IMR-90 (cell line): ENCODE measurements around the gene PCIF1. TPM values are rescaled to one million over a fixed set of nuclear protein-coding genes. Genes with fewer than 3 reads are reported as not detected.

Source experiments
- ATAC-seq: fragments of 200-7000 bp; cut with Tn5 transposase; 2 replicates; pipeline ENCODE4 v1.9.1; 2020; ENCODE audit warnings: low read depth, mild to moderate bottlenecking, moderate library complexity
- BruUV-seq: library from RNA; stranded (reverse); fragments of 400-500 nt; replicated peaks from 2 replicates; lab custom pipeline; 2021; lab: Mats Ljungman, UMichigan
- CTCF ChIA-PET: fragments of 300-600 bp; formaldehyde crosslinking; extraction: SDS; loops from one replicate; lab custom pipeline; 2021; ENCODE audit warnings: antibody characterized with exemption; lab: Yijun Ruan, JAX
- POLR2A ChIA-PET: fragments of 300-600 bp; sonication (Branson Sonifier 250); formaldehyde crosslinking; loops from one replicate; lab custom pipeline; 2022; ENCODE audit warnings: antibody characterized with exemption; ENCODE audit not compliant: unreplicated experiment; lab: Charles Lee
- DNase-seq: peaks from one replicate; pipeline ENCODE4 v3.0.0; 2013
- H2AFZ ChIP-seq: replicated peaks from 2 replicates; pipeline ENCODE3; 2013; ENCODE audit warnings: low read length, mild to moderate bottlenecking; ENCODE audit not compliant: poor library complexity
- H2AK5ac ChIP-seq: 2 replicates; pipeline ENCODE4 v1.6.1; 2013; ENCODE audit warnings: low read depth, low read length, inconsistent platforms
- H2AK9ac ChIP-seq: replicated peaks from 2 replicates; pipeline ENCODE3; 2013; ENCODE audit warnings: mild to moderate bottlenecking, low read depth, low read length, moderate library complexity; ENCODE audit not compliant: poor library complexity
- H2BK120ac ChIP-seq: 2 replicates; pipeline ENCODE4 v1.6.1; 2013; ENCODE audit warnings: low read depth, low read length, inconsistent platforms
- H2BK15ac ChIP-seq: 3 replicates; pipeline ENCODE4 v1.6.1; 2013; ENCODE audit warnings: low read depth, low read length, inconsistent platforms
- H2BK20ac ChIP-seq: 2 replicates; pipeline ENCODE4 v1.6.1; 2013; ENCODE audit warnings: low read depth, mild to moderate bottlenecking, inconsistent platforms, low read length, moderate library complexity
- H2BK5ac ChIP-seq: 2 replicates; pipeline ENCODE4 v1.6.1; 2013; ENCODE audit warnings: mild to moderate bottlenecking, low read depth, low read length, inconsistent platforms; ENCODE audit not compliant: poor library complexity, severe bottlenecking
- H3K14ac ChIP-seq: replicated peaks from 2 replicates; pipeline ENCODE4 v1.6.1; 2013; ENCODE audit warnings: low read depth, low read length, inconsistent platforms
- H3K18ac ChIP-seq: 2 replicates; pipeline ENCODE4 v1.6.1; 2013; ENCODE audit warnings: low read depth, low read length, control low read depth
- H3K23ac ChIP-seq: 2 replicates; pipeline ENCODE4 v1.6.1; 2013; ENCODE audit warnings: low read depth, low read length, inconsistent platforms
- H3K27ac ChIP-seq: 2 replicates; pipeline ENCODE4 v1.5.1; 2013; ENCODE audit warnings: mild to moderate bottlenecking, control low read depth, low read length; ENCODE audit not compliant: insufficient read depth
- H3K27me3 ChIP-seq: 2 replicates; pipeline ENCODE4 v1.6.1; 2013; ENCODE audit warnings: low read length; ENCODE audit not compliant: control insufficient read depth, insufficient read depth
- H3K36me3 ChIP-seq: 2 replicates; pipeline ENCODE4 v1.6.1; 2013; ENCODE audit warnings: low read length, mixed read lengths; ENCODE audit not compliant: control insufficient read depth, insufficient read depth
- H3K4ac ChIP-seq: 2 replicates; pipeline ENCODE4 v1.6.1; 2013; ENCODE audit warnings: low read depth, low read length, inconsistent platforms
- H3K4me1 ChIP-seq: 2 replicates; pipeline ENCODE4 v1.6.1; 2013; ENCODE audit warnings: low read length, mixed read lengths; ENCODE audit not compliant: control insufficient read depth, insufficient read depth
- H3K4me2 ChIP-seq: 2 replicates; pipeline ENCODE4 v1.6.1; 2013; ENCODE audit warnings: low read depth, mild to moderate bottlenecking, control low read depth, low read length, moderate library complexity
- H3K4me3 ChIP-seq: 2 replicates; pipeline ENCODE4 v1.5.1; 2013; ENCODE audit warnings: low read depth, mild to moderate bottlenecking, control low read depth, low read length, moderate library complexity; ENCODE audit not compliant: insufficient read depth
- H3K56ac ChIP-seq: 2 replicates; pipeline ENCODE4 v1.6.1; 2013; ENCODE audit warnings: low read length, inconsistent platforms; ENCODE audit not compliant: insufficient read depth; ENCODE audit errors: extremely low read depth
- H3K79me1 ChIP-seq, 2 experiments: 2 replicates each; pipeline ENCODE4 v1.6.1; 2013; ENCODE audit warnings: low read length in 2 of 2, inconsistent platforms in 1 of 2, low read depth in 1 of 2
- H3K9ac ChIP-seq: 2 replicates; pipeline ENCODE4 v1.6.1; 2013; ENCODE audit warnings: low read depth, low read length, control low read depth
- H3K9me1 ChIP-seq: 2 replicates; pipeline ENCODE4 v1.6.1; 2013; ENCODE audit warnings: low read length, inconsistent platforms; ENCODE audit not compliant: insufficient read depth
- H3K9me3 ChIP-seq: 2 replicates; pipeline ENCODE4 v1.6.1; 2013; ENCODE audit warnings: low read length; ENCODE audit not compliant: control insufficient read depth, insufficient read depth
- H4K20me1 ChIP-seq: 2 replicates; pipeline ENCODE4 v1.6.1; 2013; ENCODE audit warnings: low read length, inconsistent platforms; ENCODE audit not compliant: insufficient read depth
- H4K5ac ChIP-seq: 2 replicates; pipeline ENCODE4 v1.6.1; 2013; ENCODE audit warnings: mild to moderate bottlenecking, low read depth, low read length, control low read depth
- H4K8ac ChIP-seq, 2 experiments: 2 replicates each; pipeline ENCODE4 v1.6.1; 2013; ENCODE audit warnings: low read depth in 2 of 2, low read length in 2 of 2, control low read depth in 1 of 2, inconsistent platforms in 1 of 2
- H4K91ac ChIP-seq: 2 replicates; pipeline ENCODE4 v1.6.1; 2013; ENCODE audit warnings: low read depth, low read length, inconsistent platforms; ENCODE audit not compliant: insufficient read depth
- BHLHE40 ChIP-seq: fragments of 150-350 bp; IDR thresholded peaks from 2 replicates; pipeline ENCODE4 v1.6.1; 2016; ENCODE audit warnings: mild to moderate bottlenecking, low read depth, low read length
- CEBPB ChIP-seq: IDR thresholded peaks from 2 replicates; pipeline ENCODE4 v1.6.1; 2012; ENCODE audit warnings: low read depth, low read length, improper control_type of control experiment
- CHD1 ChIP-seq: IDR thresholded peaks from 2 replicates; pipeline ENCODE4 v1.6.1; 2012; ENCODE audit warnings: low read depth, low read length, improper control_type of control experiment
- MAZ ChIP-seq: IDR thresholded peaks from 2 replicates; pipeline ENCODE4 v1.6.1; 2012; ENCODE audit warnings: low read depth, mild to moderate bottlenecking, low read length, improper control_type of control experiment, moderate library complexity, borderline replicate concordance
- RAD21 ChIP-seq: IDR thresholded peaks from 2 replicates; pipeline ENCODE4 v1.6.1; 2012; ENCODE audit warnings: low read length, improper control_type of control experiment
- SMC3 ChIP-seq: fragments of 150-350 bp; IDR thresholded peaks from 2 replicates; pipeline ENCODE4 v1.6.1; 2016; ENCODE audit warnings: low read depth, mild to moderate bottlenecking, antibody characterized with exemption, low read length, moderate library complexity
- WGBS, 2 experiments: methylation state at CpG; one replicate each; pipeline versions ENCODE4 v1.1.5 to v1.1.7; 2013; ENCODE audit warnings: missing lambda C conversion rate in 2 of 2; ENCODE audit not compliant: insufficient read length in 1 of 2; ENCODE audit errors: extremely low coverage in 2 of 2; 5-methylcytosine and 5-hydroxymethylcytosine counted together
- dilution Hi-C: fragments of 300-500 bp; cut with HindIII; formaldehyde crosslinking; loops from one replicate; pipeline ENCODE4 v1.14.3; 2018; ENCODE audit warnings: low sequenced_read_pairs; ENCODE audit not compliant: unreplicated experiment
- in situ Hi-C: fragments of 300-500 bp; cut with MboI; formaldehyde crosslinking; loops from 3 replicates; pipeline ENCODE4 v1.14.3; 2019; ENCODE audit warnings: low sequenced_read_pairs, inconsistent platforms, mixed read lengths
- intact Hi-C: fragments of 100-400 bp; cut with micrococcal nuclease; formaldehyde crosslinking; loops from 2 replicates; pipeline ENCODE4 v1.10.0; 2022
- polyA plus RNA-seq, 3 experiments: library from polyadenylated mRNA; depleted of rRNA; stranded (reverse); fragments of >200 nt; gene quantifications; 2 replicates each; pipeline ENCODE4 v1.2.3, GENCODE V29; 2012; ENCODE audit warnings: low replicate concordance in 1 of 3
- total RNA-seq: library from RNA; depleted of rRNA; stranded (reverse); fragments of >200 nt; gene quantifications from 2 replicates; pipeline ENCODE4 v1.2.3, GENCODE V29; 2012
- TF ChIP-seq, protein P1 (sequence below): conservative IDR thresholded peaks from 2 replicates; pipeline ENCODE4 v1.5.1; 2012; ENCODE audit warnings: mild to moderate bottlenecking, low read depth, low read length, improper control_type of control experiment

PCIF1 gene
- total and polyA plus RNA-seq, 2 of the 4 experiments (the other 2 are of a cell fraction) = 5.4 to 18.3 TPM

- Histone ChIP-seq H4K5ac (no peak overlapping the region), H2BK5ac (no peak overlapping the region), H3K27me3 (no peaks in the 10 kb centered on the region), H4K91ac (no peak overlapping the region), H2BK15ac (no peak overlapping the region), H3K9ac (no peak overlapping the region), H3K79me1 (peaks cover 13 to 17% of the 10 kb centered on the region in 2 experiments), H2BK20ac (no peak overlapping the region), H4K20me1 (peaks cover 5% of the 10 kb centered on the region; the same call in 1 of the 2 replicates), H3K23ac (no peak overlapping the region), H2AK5ac (no peak overlapping the region), H3K27ac (no peak overlapping the region), H4K8ac (no peak overlapping the region), H3K14ac (no peak overlapping the region), H3K4ac (no peak overlapping the region), H3K4me2 (no peak overlapping the region), H3K56ac (no peak overlapping the region), H3K9me1 (peaks cover 5% of the 10 kb centered on the region; the same call in 1 of the 2 replicates), H3K9me3 (no peaks in the 10 kb centered on the region), H3K4me3 (no peak overlapping the region), H2AFZ (no peak overlapping the region), H3K36me3 (peaks cover 78% of the 10 kb centered on the region), H2BK120ac (no peak overlapping the region), H3K4me1 (no peaks in the 10 kb centered on the region), H3K18ac (no peak overlapping the region), H2AK9ac (no peak overlapping the region)
- DNase-seq (peak; percentile 33), ATAC-seq (peak; percentile 48; the same call in 1 of the 2 replicates)
- dilution Hi-C loops = no loop called here
- ChIA-PET CTCF (interaction anchor here (0.5 kb wide), 1 partner anchor 12 kb away, joined by 6 read pairs; no protein-coding TSS in a partner anchor), POLR2A (no interaction called here)
- TF ChIP-seq BHLHE40 (no peak), CEBPB (no peak), MAZ (no peak), CHD1 (no peak), RAD21 (peak; percentile 36), SMC3 (0 out of 2 replicates have a peak, but pooled peaks have one; percentile 6)
- TF ChIP-seq, protein P1, sequence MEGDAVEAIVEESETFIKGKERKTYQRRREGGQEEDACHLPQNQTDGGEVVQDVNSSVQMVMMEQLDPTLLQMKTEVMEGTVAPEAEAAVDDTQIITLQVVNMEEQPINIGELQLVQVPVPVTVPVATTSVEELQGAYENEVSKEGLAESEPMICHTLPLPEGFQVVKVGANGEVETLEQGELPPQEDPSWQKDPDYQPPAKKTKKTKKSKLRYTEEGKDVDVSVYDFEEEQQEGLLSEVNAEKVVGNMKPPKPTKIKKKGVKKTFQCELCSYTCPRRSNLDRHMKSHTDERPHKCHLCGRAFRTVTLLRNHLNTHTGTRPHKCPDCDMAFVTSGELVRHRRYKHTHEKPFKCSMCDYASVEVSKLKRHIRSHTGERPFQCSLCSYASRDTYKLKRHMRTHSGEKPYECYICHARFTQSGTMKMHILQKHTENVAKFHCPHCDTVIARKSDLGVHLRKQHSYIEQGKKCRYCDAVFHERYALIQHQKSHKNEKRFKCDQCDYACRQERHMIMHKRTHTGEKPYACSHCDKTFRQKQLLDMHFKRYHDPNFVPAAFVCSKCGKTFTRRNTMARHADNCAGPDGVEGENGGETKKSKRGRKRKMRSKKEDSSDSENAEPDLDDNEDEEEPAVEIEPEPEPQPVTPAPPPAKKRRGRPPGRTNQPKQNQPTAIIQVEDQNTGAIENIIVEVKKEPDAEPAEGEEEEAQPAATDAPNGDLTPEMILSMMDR = 0 out of 2 replicates have a peak, but pooled peaks have one; percentile 29
- BruUV-seq = no TSS peak
- 88% methylated on average over 4 of the region's 34 CpGs; no CpG with 5 or more reads in 1 of the 2 experiments for WGBS, 2 experiments
- in situ Hi-C loops = no loop called here
- intact Hi-C loops = loop anchor here (1.0 kb wide), 1 partner anchor 164 kb away; no protein-coding TSS in a partner anchor
Observed at GRCh38 chr20:45963059-45964005, 28.8 kb downstream of the PCIF1 start.
